Smooth muscle cell (in vitro differentiated cells): ENCODE data around the gene RBM39. TPM values are rescaled to one million over a fixed set of nuclear protein-coding genes. Genes with fewer than 3 reads are reported as not detected.

Source experiments
- DNase-seq: peaks from one replicate; lab custom pipeline; 2025; ENCODE audit not compliant: unreplicated experiment; lab: John Stamatoyannopoulos, UW
- H2AFZ ChIP-seq: fragments of 200-600 bp; sonication (generic); 2 replicates; pipeline ENCODE4 v1.6.0; 2016; ENCODE audit warnings: antibody characterized with exemption, low read depth, mild to moderate bottlenecking
- H3F3A ChIP-seq: fragments of 200-600 bp; sonication (generic); 2 replicates; pipeline ENCODE4 v1.6.0; 2017; ENCODE audit warnings: antibody characterized with exemption, low read depth
- H3K27ac ChIP-seq: fragments of 200-600 bp; sonication (generic); 2 replicates; pipeline ENCODE4 v1.5.1; 2016; ENCODE audit warnings: low read depth, mild to moderate bottlenecking
- H3K27me3 ChIP-seq: fragments of 200-600 bp; sonication (generic); 2 replicates; pipeline ENCODE4 v1.6.1; 2016; ENCODE audit warnings: low read depth, mild to moderate bottlenecking
- H3K36me3 ChIP-seq: fragments of 200-600 bp; sonication (generic); 2 replicates; pipeline ENCODE4 v1.5.1; 2016; ENCODE audit warnings: low read depth
- H3K4me1 ChIP-seq: fragments of 200-600 bp; sonication (generic); 2 replicates; pipeline ENCODE4 v1.5.1; 2016; ENCODE audit warnings: low read depth
- H3K4me2 ChIP-seq: fragments of 200-600 bp; sonication (generic); 2 replicates; pipeline ENCODE4 v1.6.0; 2016; ENCODE audit warnings: mild to moderate bottlenecking
- H3K4me3 ChIP-seq: fragments of 200-600 bp; sonication (generic); 2 replicates; pipeline ENCODE4 v1.5.1; 2016; ENCODE audit warnings: mild to moderate bottlenecking
- H3K79me2 ChIP-seq: fragments of 200-600 bp; sonication (generic); 2 replicates; pipeline ENCODE4 v1.6.0; 2016; ENCODE audit warnings: low read depth, mild to moderate bottlenecking
- H3K9ac ChIP-seq: fragments of 200-600 bp; sonication (generic); 2 replicates; pipeline ENCODE4 v1.6.0; 2016; ENCODE audit warnings: low read depth
- H3K9me3 ChIP-seq: fragments of 200-600 bp; sonication (generic); replicated peaks from 2 replicates; pipeline ENCODE4 v1.5.1; 2016; ENCODE audit warnings: low read depth
- H4K20me1 ChIP-seq: fragments of 200-600 bp; sonication (generic); 2 replicates; pipeline ENCODE4 v1.6.0; 2016; ENCODE audit warnings: low read depth
- WGBS: methylation state at CpG from one replicate; pipeline ENCODE4 v1.1.7; 2016; ENCODE audit warnings: low lambda C conversion rate; 5-methylcytosine and 5-hydroxymethylcytosine counted together
- polyA plus RNA-seq: library from polyadenylated mRNA; unstranded; fragments of >200 nt; fragmentation: Nextera tagmentation; extraction: Ambion mirVana; gene quantifications from 2 replicates; pipeline ENCODE4 v1.2.1, GENCODE V29; 2016
- total RNA-seq: library from RNA; depleted of rRNA; stranded (reverse); fragments of >200 nt; gene quantifications from 2 replicates; pipeline ENCODE4 v1.2.3, GENCODE V29; 2014
- TF ChIP-seq, protein P1 (sequence below): fragments of 200-600 bp; sonication (generic); IDR thresholded peaks from 2 replicates; pipeline ENCODE4 v1.5.1; 2017; ENCODE audit warnings: borderline replicate concordance, mild to moderate bottlenecking, antibody characterized with exemption; ENCODE audit not compliant: insufficient read depth, poor library complexity, severe bottlenecking

RBM39 gene
- total and polyA plus RNA-seq, 2 experiments from 2014 or later = 139 to 408 TPM

- Histone ChIP-seq H3F3A (peaks cover 27% of the 10 kb centered on the region), H3K36me3 (peaks cover 59% of the 10 kb centered on the region), H3K4me3 (no peak overlapping the region), H3K9ac (no peak overlapping the region), H3K79me2 (peaks cover 98% of the 10 kb centered on the region), H3K27me3 (no peaks in the 10 kb centered on the region), H4K20me1 (peaks cover 100% of the 10 kb centered on the region), H3K9me3 (no peaks in the 10 kb centered on the region), H2AFZ (no peak overlapping the region), H3K27ac (peak overlapping the region; percentile 56), H3K4me2 (peak overlapping the region; percentile 37), H3K4me1 (peaks cover 12% of the 10 kb centered on the region)
- TF ChIP-seq, protein P1, sequence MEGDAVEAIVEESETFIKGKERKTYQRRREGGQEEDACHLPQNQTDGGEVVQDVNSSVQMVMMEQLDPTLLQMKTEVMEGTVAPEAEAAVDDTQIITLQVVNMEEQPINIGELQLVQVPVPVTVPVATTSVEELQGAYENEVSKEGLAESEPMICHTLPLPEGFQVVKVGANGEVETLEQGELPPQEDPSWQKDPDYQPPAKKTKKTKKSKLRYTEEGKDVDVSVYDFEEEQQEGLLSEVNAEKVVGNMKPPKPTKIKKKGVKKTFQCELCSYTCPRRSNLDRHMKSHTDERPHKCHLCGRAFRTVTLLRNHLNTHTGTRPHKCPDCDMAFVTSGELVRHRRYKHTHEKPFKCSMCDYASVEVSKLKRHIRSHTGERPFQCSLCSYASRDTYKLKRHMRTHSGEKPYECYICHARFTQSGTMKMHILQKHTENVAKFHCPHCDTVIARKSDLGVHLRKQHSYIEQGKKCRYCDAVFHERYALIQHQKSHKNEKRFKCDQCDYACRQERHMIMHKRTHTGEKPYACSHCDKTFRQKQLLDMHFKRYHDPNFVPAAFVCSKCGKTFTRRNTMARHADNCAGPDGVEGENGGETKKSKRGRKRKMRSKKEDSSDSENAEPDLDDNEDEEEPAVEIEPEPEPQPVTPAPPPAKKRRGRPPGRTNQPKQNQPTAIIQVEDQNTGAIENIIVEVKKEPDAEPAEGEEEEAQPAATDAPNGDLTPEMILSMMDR = no peak
- DNase-seq = no peak
- 51% methylated on average over 4 of the region's 4 CpGs for WGBS
These were observed 11.2 kb downstream of the RBM39 start for GRCh38 chr20:35730583-35731468.

GRCh38 chr20:35729836-35730582, 12.1 kb downstream of the RBM39 start:
- no peak overlapping the region for H3K9ac ChIP-seq
- TF ChIP-seq, protein P1 = no peak
- H3K27me3 ChIP-seq = no peaks in the 10 kb centered on the region
- peaks cover 53% of the 10 kb centered on the region for H3K36me3 ChIP-seq
- H3F3A ChIP-seq = peaks cover 24% of the 10 kb centered on the region
- H3K9me3 ChIP-seq = no peaks in the 10 kb centered on the region
- WGBS = 94% methylated on average over 2 of the region's 2 CpGs
- DNase-seq = no peak
- H3K27ac ChIP-seq = peak overlapping the region; percentile 56
- no peak overlapping the region for H3K4me2 ChIP-seq
- no peak overlapping the region for H3K4me3 ChIP-seq
- no peak overlapping the region for H2AFZ ChIP-seq
- peaks cover 98% of the 10 kb centered on the region for H3K79me2 ChIP-seq
- H4K20me1 ChIP-seq = peaks cover 100% of the 10 kb centered on the region
- H3K4me1 ChIP-seq = peaks cover 11% of the 10 kb centered on the region

GRCh38 chr20:35729283-35729807, 12.7 kb downstream of the RBM39 start:
- Histone ChIP-seq H3K4me3 (no peak overlapping the region), H3K9me3 (no peaks in the 10 kb centered on the region), H3K36me3 (peaks cover 53% of the 10 kb centered on the region), H3K27ac (peak overlapping the region; percentile 8), H3F3A (peaks cover 21% of the 10 kb centered on the region), H2AFZ (no peak overlapping the region), H3K9ac (no peak overlapping the region), H3K79me2 (peaks cover 98% of the 10 kb centered on the region), H3K4me2 (no peak overlapping the region), H4K20me1 (peaks cover 100% of the 10 kb centered on the region), H3K4me1 (peaks cover 11% of the 10 kb centered on the region), H3K27me3 (no peaks in the 10 kb centered on the region)
- DNase-seq = no peak
- 92% methylated on average over 7 of the region's 7 CpGs for WGBS
- TF ChIP-seq, protein P1 = no peak
